Measurements from ENCODE around the gene WDR62.

Gene WDR62

DNA sequence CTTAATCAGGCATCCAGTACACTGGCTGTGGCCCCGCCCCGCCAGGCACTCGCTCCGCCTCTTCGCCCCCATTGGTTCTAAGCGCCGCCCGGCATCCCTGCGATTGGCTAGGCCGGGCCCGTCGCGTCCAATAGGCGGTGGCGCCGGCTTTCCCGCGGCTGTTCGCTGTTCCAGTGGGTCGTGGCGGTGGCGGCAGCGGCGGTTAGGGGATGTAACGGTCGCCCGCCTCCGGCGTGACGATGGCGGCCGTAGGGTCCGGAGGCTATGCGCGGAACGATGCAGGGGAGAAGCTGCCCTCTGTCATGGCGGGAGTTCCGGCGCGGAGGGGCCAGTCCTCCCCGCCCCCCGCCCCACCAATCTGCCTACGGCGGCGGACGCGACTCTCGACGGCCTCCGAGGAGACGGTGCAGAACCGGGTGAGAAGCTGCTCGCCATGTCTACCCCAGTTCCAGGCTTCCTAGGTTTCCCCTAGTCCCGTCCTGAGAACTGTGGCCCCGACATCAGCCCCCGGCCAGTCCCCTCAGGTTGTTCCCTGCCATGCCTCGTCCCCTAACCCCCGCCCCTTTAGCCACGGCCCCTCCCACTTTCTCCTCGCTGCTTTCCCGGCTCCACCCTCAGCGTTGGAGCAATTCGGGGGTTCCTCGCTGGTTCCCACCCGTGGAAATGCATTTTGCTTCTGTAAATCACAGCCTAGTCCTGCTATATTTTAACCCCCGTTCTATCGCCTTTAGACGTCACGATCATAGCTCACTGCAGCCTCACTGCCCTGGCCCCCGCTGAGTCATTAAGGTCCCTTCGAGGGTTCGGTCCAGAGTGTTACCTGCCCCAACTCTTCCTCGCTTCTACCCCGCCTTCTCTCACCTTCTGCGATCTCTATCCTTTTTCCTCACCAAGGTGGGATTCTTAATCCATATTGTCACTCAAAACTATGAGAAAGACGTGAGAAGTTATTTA lies at the start of gene WDR62:
Gene WDR62 (plus strand): TSS at position 165 of the 954 bp plus-strand sequence. CDS start 75 bp downstream, at position 240.
- DNase-seq (ENCODE audit: low read depth in 2 of 2), result peak; percentile 89 to 92

- DNase-seq (ENCODE audit: low read depth in 2 of 2), result no peak
These were observed 47.7 kb upstream of the WDR62 start for GRCh38 chr19:36006955-36007354.

- no peak for DNase-seq (ENCODE audit: low read depth in 2 of 2)
These were observed 46.2 kb upstream of the WDR62 start, which contains the start of gene SYNE4 for GRCh38 chr19:36008336-36008978. SYNE4 (minus strand) TSS chr19:36008813; CDS start chr19:36008681, 132 bp downstream.

GRCh38 chr19:36009220-36009619 lies 45.5 kb upstream of the WDR62 start:
- peak in 1 of 2 donors; percentile 32 for DNase-seq (ENCODE audit: low read depth in 2 of 2)

DNA sequence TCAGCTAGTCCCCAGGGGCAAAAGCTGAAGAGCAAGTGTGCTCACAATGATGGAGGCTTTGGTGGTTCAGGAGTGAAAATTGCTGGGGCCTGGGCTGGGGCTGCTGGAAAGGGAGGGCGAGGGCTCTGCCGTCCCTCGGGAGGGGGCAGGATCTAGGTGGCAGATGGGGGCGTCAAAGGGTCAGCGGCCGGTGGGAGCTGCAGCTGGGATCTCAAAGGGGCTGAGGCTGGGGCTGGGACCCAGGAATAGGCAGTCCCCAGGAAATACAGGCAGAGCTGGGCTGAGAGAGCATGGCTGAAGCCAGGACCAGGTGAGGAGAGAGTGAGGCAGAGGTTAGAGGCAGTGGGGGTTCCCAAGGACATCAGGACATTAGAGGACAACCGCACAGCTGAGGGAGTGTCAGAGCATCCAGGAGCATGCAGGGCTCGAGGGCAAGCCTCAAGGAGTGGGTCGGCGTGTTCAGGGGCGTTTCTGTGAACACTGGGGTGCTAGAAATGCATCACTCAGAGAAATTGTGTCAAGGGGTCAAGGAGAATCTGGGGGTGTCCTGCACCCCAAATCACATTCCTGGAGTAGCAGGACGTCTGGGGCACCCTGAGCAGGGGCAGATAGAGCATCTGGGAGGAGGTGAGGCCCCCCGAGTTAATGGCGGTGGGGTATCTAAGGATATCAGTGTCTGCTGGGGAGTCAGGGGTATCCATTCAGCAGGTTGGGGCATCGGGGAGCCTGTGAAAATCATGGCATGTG lies 44.9 kb upstream of the WDR62 start:
- DNase-seq (ENCODE audit: low read depth in 2 of 2), result no peak

GRCh38 chr19:36010402-36010801 lies 44.3 kb upstream of the WDR62 start:
- no peak for DNase-seq (ENCODE audit: low read depth in 2 of 2)

GRCh38 chr19:36013280-36014011 lies 41.3 kb upstream of the WDR62 start:
- DNase-seq (ENCODE audit: low read depth in 2 of 2), result no peak

DNA sequence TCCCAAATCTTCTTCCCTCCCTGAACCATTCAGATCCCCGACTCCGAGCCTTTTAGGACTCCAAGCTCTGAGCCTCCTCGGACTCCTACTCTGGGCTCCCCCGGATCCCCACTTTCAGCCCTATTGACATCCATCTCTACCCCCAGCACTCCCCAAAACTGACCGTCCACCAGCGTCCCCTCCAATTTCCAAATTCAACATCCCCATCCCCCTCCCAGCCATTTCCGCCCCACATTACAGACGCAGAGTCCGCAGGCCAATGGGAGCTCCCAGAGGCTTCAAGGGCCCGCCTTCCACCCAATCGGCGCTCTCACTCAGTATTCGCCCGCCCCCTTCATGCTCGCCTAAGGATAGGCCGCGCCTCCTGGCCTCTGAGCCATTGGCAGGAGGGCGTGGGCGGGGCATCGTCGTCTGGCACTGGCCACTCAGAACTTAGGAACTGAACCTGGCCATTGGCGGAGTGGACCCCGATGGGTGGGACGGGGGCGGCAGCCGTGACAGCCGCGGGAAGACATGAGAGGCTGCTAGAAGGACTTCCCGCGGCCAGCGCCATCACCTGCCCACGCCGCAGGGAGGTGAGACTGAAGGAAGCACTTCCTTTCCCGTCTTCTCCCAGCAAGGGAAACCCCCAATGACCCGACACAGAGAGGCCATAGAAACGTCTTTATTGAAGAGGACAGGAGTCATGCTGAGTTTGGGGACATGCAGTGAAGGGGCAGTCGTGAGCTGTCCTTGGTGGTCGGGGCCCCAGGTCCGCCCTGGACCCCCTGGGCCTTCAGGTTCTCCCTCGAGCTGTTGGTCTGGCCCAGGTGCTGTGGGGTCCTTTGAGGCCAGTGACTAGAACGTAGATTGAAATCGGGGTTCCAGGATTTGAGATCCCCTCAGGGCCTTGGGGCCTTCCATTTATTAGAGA lies 40.4 kb upstream of the WDR62 start, which contains the start of gene ALKBH6:
Gene ALKBH6 (minus strand): TSS at position 202 of the 913 bp plus-strand sequence. CDS start 816 bp downstream, outside the sequence.
- peak; percentile 98 to 99 for DNase-seq (ENCODE audit: low read depth in 2 of 2)

DNA sequence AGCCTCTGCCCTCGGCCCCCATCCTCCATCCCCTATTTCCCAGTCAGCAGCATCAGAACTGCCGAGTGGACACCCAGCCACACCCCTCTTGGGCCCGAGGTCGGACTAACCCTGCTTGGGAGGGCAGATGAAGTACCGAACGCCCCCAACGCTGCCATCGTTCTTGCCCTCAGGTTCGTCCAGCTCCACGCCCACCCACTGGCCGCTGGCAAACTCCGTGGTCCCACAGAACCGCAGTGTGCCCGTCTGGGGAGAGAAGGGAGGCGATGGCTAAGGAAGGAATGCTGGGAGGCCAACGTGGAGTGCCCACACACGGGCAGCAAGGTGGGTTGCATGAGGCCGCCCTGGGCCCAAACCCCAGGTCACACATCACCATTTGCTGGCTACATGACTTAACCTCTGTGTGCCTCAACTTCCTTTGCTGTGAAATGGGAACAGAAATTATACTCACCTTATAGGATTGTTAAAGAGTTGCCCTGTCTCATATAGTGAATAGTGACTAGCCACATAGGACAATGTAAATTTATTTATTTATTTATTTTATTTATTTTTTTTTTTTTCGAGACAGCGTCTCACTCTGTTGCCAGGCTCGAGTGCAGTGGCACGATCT lies 35.5 kb upstream of the WDR62 start:
- DNase-seq (ENCODE audit: low read depth in 2 of 2), result no peak

GRCh38 chr19:36023432-36023831 lies 31.3 kb upstream of the WDR62 start:
- no peak for DNase-seq (ENCODE audit: low read depth in 2 of 2)

DNA sequence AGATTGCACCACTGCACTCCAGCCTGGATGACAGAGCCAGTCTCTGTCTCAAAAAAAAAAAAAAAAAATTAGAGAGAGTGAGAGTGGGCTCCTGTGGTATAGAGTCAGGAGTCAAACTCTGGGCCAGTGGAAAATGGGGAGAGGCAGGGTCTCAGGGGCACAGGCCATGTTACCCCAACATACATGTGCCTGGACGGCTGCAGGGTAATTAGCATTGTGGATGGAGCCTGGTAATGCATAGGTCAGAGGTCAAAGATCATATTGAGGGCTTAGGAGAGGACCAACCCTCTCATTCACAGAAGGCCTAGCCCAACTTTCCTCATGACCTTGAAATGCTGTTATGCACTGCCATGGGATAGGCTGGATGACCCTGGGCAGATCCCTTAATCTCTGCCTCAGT lies 29.2 kb upstream of the WDR62 start:
- DNase-seq (ENCODE audit: low read depth in 2 of 2), result no peak

- no peak for DNase-seq (ENCODE audit: low read depth in 2 of 2)
These were observed 28.4 kb upstream of the WDR62 start for GRCh38 chr19:36026091-36026876.

- DNase-seq (ENCODE audit: low read depth in 2 of 2), result no peak
These were observed 27.0 kb upstream of the WDR62 start for GRCh38 chr19:36027696-36028095.

- DNase-seq (ENCODE audit: low read depth in 2 of 2), result no peak
These were observed 26.2 kb upstream of the WDR62 start for GRCh38 chr19:36028313-36029041.

DNA sequence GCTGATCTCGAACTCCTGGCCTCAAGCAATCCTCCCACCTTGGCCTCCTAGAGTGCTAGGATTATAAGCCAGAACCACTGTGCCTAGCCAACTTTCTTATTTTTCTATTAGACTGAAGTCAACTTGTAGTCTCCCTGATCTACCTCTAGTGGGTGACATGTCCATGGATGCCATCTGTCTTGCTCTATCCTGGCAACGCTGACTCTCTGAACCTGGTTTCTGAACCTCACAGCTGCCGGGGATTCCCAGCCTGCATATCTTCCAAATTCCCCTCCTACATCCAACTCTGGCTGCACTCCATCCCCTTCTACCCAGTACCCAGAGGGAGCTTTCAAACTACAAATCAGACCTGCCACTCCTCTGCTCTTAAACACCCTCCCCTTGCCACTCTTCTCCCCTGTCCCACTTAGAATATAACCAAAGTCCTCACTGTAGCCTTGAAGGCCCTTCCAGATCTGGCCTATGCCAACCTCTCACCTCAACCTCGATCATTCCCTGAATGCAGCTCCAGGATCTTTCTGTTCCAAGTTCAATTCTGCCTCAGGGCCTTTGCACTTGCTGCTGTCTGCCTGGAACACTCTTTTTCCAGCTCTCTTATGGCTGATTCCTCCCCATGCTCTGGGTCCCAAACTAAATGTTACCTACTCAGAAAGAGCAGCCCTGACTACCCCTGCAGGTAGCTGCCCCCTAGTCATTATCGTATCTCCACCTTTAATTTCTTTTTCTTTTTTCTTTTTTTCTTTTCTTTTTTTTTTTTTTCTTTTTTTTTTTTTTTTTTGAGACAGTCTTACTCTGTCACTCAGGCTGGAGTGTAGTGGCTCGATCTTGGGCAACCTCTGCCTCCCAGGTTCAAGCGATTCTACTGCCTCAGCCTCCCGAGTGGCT lies 24.2 kb upstream of the WDR62 start:
- DNase-seq (ENCODE audit: low read depth in 2 of 2), result no peak

DNA sequence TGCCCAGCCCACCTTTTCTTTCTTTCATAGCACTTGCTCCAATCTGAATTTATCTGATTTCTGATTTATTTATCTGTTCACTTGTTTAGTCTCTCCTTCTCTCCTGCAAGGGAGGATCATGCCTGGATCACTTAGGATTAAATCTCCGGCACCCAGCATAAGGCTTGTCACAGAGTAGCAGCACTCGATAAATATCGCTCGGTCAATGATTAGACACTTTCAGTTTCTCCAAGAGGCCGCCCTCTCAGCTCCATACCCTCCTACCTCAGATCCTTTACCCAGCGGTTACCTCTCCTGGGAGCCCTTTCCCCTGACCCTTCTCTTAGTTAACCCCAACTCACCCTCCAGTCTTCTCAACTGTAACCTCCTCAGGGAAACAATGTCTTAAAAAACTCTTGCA lies 23.4 kb upstream of the WDR62 start:
- no peak for DNase-seq (ENCODE audit: low read depth in 2 of 2)
